GM10847 (cell line): ENCODE results near the gene DNAJC5.

Experiments
- POLR2A ChIP-seq: IDR thresholded peaks from 2 replicates; pipeline ENCODE4 v1.6.1; 2011; ENCODE audit not compliant: insufficient read length; ENCODE audit errors: extremely low read depth

DNAJC5 gene

GRCh38 chr20:63858393-63859165, 36.3 kb upstream of the DNAJC5 start:
- TF ChIP-seq POLR2A = no peak

- TF ChIP-seq POLR2A = no peak
These were observed 35.7 kb upstream of the DNAJC5 start for GRCh38 chr20:63859166-63859699.

GRCh38 chr20:63860325-63861051, 34.4 kb upstream of the DNAJC5 start:
- TF ChIP-seq POLR2A = no peak

GRCh38 chr20:63861365-63861934, 33.5 kb upstream of the DNAJC5 start, which contains the start of gene ABHD16B:
TSS of gene ABHD16B (plus strand) at chr20:63861498. CDS start at chr20:63861541, 43 bp downstream.
- no peak for TF ChIP-seq POLR2A

- no peak for TF ChIP-seq POLR2A
These were observed 32.7 kb upstream of the DNAJC5 start for GRCh38 chr20:63861981-63862901.

DNA sequence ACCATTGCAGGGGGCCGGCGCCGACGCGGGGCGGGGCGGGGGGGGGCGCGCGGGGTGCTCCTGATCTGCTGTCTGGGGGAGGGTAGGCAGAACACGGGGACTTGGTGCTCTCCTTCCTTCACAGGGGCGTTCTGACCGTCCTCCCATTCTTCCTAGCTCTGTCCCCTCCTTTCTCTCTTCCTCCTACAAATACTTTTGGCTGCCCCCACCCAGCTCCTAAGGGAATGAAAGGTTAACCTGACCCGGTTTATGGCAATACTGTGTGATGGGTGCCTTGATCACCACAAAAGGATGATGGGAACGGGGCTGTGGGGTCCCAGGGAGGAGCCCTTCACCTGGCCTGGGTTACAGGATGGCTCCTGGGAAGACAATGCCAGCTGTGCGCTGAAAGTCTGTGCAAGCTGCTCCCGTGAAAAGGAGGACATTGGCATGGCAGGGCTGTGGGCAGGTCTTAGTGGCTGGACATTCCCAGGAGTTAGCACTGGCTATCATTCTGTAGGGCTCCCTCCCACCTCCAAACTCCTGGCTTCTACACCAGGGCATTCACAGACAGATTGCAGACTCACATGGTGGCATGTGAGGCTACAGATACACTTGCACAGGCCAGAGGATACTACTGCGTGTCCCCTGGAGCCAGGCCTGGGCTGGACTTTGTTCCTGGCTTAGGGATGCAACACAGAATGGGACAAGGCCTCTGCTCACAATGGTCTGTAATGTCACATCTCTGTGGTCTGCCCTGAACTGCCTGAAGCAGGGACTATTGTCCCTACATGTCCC, 31.7 kb upstream of the DNAJC5 start:
- no peak for TF ChIP-seq POLR2A

DNA sequence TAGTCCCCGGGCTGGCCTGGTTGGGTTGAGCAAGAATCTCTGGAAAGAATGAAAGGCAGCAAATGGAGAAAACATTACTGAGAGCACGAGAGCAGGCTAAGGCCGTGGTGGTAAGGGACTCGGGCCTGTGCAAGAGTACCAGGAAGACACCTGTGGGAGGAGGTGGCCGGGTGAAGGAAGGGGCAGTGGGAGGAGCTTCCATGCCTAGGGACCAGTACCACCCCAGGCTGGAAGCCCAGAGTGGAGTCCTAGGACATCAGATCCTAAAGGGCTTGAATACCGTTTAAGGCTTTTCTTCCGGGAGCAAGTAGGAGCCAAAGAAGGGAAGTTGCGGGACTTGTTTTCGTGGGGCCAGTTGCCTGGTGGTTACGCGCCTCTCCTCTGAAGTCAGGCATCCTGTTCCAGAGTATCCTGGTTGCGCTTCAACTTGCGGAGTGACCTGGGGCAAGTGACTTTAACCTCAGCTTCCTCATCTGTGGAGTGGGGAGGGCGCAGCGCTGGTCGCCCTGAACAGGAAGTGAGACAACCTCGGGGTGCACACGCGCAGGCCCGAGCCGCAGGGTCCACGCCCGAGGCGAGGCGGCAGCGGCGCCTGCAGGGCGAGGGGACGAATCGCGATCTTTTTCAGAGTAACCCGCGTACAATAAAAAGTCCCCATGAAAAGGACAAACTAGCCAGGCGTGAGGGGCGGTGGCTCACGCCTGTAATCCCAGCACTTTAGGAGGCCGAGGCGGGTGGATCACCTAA, 31.0 kb upstream of the DNAJC5 start:
- TF ChIP-seq POLR2A = no peak

DNA sequence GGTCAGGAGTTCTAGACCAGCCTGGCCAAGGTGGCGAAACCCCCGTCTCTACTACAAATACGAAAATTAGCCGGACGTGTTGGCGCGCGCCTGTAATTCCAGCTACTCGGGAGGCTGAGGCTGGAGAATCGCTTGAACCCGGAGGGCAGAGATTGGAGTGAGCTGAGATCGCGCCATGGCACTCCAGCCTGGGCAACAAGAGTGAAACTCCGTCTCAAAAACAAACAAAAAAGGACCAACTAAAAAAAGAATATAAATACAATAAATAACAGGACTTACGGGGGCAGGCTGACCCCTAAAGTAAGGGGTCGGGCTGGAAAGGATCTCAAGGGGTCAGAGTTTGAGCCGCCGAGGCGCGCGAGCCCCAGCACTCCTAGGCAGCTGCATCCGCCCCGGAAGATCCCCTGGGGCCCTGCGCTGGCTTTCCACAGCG, 30.4 kb upstream of the DNAJC5 start:
- no peak for TF ChIP-seq POLR2A

- peak; percentile 82 for TF ChIP-seq POLR2A
These were observed 29.8 kb upstream of the DNAJC5 start, which contains the start of gene TPD52L2 for GRCh38 chr20:63864978-63865640. TSS of gene TPD52L2 (plus strand) at chr20:63865270. CDS start at chr20:63865366, 96 bp downstream.

- TF ChIP-seq POLR2A = no peak
These were observed 26.7 kb upstream of the DNAJC5 start for GRCh38 chr20:63868264-63868663.

- no peak for TF ChIP-seq POLR2A
These were observed 21.4 kb upstream of the DNAJC5 start for GRCh38 chr20:63873477-63873971.

DNA sequence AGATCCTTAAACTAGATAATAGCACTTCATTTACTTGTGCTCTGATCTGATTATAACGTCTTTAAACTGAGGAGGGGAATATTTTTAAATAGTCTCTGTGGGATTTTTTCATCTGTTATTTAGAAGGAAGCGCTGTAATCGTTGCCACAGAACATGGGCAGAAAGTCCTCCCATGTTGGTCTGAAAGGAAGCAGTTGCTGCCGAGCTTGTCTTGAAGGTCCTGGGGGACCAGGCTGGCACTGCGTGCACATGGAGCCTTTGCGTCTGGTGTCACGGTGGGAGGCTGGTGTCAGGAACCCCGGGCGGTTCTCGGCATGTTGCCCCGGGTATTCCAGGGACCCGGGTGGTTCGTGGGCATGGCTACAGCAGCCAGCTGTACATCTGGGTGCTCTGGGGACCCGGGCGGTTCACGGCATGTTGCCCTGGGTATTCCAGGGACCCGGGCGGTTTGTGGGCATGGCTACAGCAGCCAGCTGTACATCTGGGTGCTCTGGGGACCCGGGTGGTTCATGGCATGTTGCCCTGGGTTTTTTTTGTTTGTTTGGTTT, 18.4 kb upstream of the DNAJC5 start:
- no peak for TF ChIP-seq POLR2A
